Breast epithelium (tissue), 4 donors: ENCODE measurements around the gene LYRM2. TPM values are rescaled to one million over a fixed set of nuclear protein-coding genes. Genes with fewer than 3 reads are reported as not detected.

Experiments used
- DNase-seq, 2 donors: peaks; one replicate each; pipeline ENCODE4 v3.0.0-alpha.2; 2019; ENCODE audit warnings: low spot score in 2 of 2
- H3K27ac ChIP-seq, 2 donors: fragments of 200-600 bp; sonication (generic) in 1 of 2; one replicate each; pipeline ENCODE4 v1.5.1; 2016 to 2019; ENCODE audit warnings: mild to moderate bottlenecking in 1 of 2
- H3K27me3 ChIP-seq, 2 donors: fragments of 200-600 bp; sonication (generic) in 1 of 2; one replicate each; pipeline versions ENCODE4 v1.5.1 to v1.6.0; 2017 to 2019; ENCODE audit warnings: control low read depth in 1 of 2, mild to moderate bottlenecking in 1 of 2
- H3K36me3 ChIP-seq: fragments of 200-600 bp; one replicate; pipeline ENCODE4 v1.5.1; 2019
- H3K4me1 ChIP-seq, 2 donors: fragments of 200-600 bp; sonication (generic); one replicate each; pipeline ENCODE4 v1.5.1; 2016 to 2019; ENCODE audit warnings: control low read depth in 1 of 2
- H3K4me3 ChIP-seq, 3 donors: fragments of 200-600 bp; sonication (generic); 1 replicate in 2 of 3; 2 replicates in 1 of 3; pipeline ENCODE4 v1.5.1; 2016 to 2019; ENCODE audit warnings: mild to moderate bottlenecking in 3 of 3, moderate library complexity in 2 of 3
- H3K9me3 ChIP-seq, 2 donors: fragments of 200-600 bp; sonication (generic) in 1 of 2; one replicate each; pipeline ENCODE4 v1.5.1; 2016 to 2019; ENCODE audit warnings: control low read depth in 1 of 2
- CTCF ChIP-seq, 3 donors: fragments of 450-650 bp; IDR thresholded peaks; one replicate each; pipeline ENCODE4 v1.5.1; 2016 to 2017; ENCODE audit warnings: antibody characterized with exemption in 3 of 3, mild to moderate bottlenecking in 3 of 3, moderate library complexity in 3 of 3
- POLR2A ChIP-seq: fragments of 450-650 bp; IDR thresholded peaks from one replicate; pipeline ENCODE4 v1.6.1; 2016; ENCODE audit warnings: antibody characterized with exemption, mild to moderate bottlenecking, moderate library complexity
- POLR2AphosphoS5 ChIP-seq, 3 donors: sonication (generic); formaldehyde crosslinking; IDR thresholded peaks; one replicate each; pipeline ENCODE4 v1.6.1; 2017; ENCODE audit warnings: antibody characterized with exemption in 3 of 3
- intact Hi-C: fragments of 100-400 bp; cut with DNase I; formaldehyde crosslinking; loops from one replicate; pipeline ENCODE4 v1.15.1; 2023; ENCODE audit warnings: low total_unique reads
- total RNA-seq, 3 donors: library from RNA; depleted of rRNA; stranded (reverse); fragments of >200 nt; gene quantifications; one replicate each; pipeline ENCODE4 v1.1.0, GENCODE V29; 2016

LYRM2 gene
- total RNA-seq, 3 donors from 2014 or later, result 20.3 to 27.4 (median 23.2) TPM

DNA sequence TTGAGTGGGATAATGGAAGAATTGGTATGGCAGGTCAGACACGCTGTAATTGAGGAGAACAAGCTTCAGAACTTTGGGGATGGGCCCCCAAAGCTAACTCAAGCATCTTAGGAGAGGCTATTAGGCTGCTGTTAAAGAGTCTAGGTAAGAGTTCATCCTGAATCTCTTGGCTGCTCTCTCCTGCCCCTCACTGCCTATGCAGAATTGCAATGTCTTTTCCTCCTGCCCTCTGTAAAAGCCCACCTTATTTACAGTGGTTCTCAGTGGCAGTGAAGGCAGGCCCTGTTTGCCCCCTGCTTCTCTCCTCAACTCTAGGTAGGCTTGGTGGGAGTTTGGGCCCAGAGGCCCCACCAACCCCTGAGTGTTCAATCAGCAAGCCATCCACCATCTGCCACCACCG is 55.0 kb downstream of the LYRM2 start:
- Histone ChIP-seq H3K27me3 (no peaks in the 10 kb centered on the region), H3K27ac (no peak overlapping the region), H3K36me3 (no peaks in the 10 kb centered on the region), H3K9me3 (no peaks in the 10 kb centered on the region), H3K4me3 (no peak overlapping the region), H3K4me1 (no peaks in the 10 kb centered on the region)
- no peak for DNase-seq
- intact Hi-C loops, result no loop called here
- TF ChIP-seq CTCF (IDR thresholded peaks at IDR 0.05), result no peak
- no peak for TF ChIP-seq POLR2AphosphoS5 (IDR thresholded peaks at IDR 0.05)
- no peak for TF ChIP-seq POLR2A

DNA sequence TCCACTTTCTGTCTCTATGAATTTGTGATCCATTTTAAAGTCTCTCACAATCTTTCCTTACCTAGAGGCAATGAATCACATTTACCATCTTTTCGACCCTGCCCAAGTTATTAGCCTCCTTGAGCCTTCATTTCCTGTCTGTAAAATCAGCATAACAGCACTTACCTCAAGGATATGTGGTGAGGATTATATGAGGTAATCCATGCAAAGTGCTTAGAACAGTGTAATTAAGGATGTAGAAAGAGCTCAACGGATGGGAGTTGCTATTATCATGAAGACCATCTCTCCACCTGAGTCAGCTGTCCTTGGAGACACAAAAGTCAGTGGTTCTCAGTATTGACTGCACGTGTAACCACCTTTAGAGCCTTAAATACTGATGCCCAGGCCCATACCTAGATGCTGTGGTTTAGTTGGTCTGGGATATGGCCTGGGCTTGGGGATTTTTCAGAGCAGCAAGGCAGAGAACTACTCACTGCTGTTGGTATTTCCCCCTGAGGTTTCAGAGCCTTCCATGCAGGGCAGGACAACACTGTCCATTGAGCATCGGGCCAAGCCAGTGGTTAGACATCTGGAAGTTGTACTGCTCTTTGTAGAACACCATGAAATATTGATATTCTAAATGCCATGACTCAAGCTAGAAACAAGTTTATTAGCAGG is 55.8 kb downstream of the LYRM2 start:
- intact Hi-C loops, result no loop called here
- DNase-seq, result no peak

DNA sequence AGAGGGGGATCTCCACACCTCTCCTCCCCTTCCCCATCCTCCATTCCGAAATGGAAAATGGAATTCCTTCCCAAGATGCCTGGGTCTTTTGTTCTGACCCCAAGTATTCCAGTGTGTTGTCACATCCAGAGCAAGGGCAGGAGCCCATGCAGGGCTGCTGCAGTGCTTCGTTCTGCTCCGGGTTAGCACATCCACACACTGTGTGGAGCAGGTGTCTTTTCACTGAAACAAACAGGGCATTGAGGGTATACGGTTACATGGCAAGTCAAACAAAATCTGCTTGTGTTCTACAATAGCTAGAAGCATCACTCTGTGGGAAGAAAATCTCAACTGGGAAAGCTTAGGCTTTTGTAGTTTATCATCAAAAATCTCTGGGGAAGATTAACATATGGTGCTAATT is 56.9 kb downstream of the LYRM2 start:
- no peaks in the 10 kb centered on the region for H3K27me3 ChIP-seq
- DNase-seq, result no peak
- no peak overlapping the region for H3K27ac ChIP-seq
- H3K4me1 ChIP-seq, result no peaks in the 10 kb centered on the region
- H3K4me3 ChIP-seq, result no peak overlapping the region
- H3K9me3 ChIP-seq, result no peaks in the 10 kb centered on the region
- H3K36me3 ChIP-seq, result no peaks in the 10 kb centered on the region
- intact Hi-C loops, result no loop called here
- TF ChIP-seq POLR2AphosphoS5 (IDR thresholded peaks at IDR 0.05) (no peak), POLR2A (no peak), CTCF (IDR thresholded peaks at IDR 0.05) (no peak)

More for the DNA sequence above, 55.8 kb downstream of the LYRM2 start:
- Histone ChIP-seq H3K4me1 (no peaks in the 10 kb centered on the region), H3K36me3 (no peaks in the 10 kb centered on the region), H3K9me3 (no peaks in the 10 kb centered on the region), H3K27ac (no peak overlapping the region), H3K4me3 (no peak overlapping the region), H3K27me3 (no peaks in the 10 kb centered on the region)
- TF ChIP-seq POLR2A (no peak), CTCF (IDR thresholded peaks at IDR 0.05) (no peak), POLR2AphosphoS5 (IDR thresholded peaks at IDR 0.05) (no peak)

DNA sequence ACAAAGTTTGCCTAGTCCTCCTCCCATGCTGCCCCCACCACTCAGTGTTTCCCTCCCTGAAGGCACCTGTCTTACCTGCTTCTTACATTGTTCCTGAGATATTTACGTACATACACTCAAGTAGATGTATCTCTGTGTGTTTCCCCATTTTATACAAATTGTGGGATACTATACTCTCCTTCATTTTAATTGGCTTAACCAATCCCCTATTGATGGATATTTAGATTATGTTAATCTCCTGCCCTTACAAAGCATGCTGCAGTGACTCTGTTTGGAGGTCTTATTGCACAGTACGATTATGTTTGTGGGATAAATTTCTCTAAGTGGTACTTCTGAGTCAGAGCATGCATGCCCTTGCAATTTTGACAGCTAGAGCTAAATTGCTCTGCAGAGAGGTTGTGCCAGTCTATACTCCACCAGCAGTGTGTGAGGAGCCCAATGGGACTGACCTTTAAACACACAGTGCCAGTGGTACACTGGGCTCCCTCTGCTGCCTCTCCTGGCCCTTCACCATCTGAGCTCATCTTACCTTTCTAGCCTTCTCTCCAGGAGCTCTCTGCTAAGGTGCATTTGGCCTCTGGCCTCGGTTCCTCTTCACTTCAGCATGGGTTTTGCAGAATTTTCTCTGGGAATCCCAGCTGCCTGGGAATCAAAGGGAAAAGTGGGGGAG is 57.4 kb downstream of the LYRM2 start:
- intact Hi-C loops, result no loop called here
- TF ChIP-seq POLR2AphosphoS5 (IDR thresholded peaks at IDR 0.05) (no peak), CTCF (IDR thresholded peaks at IDR 0.05) (no peak), POLR2A (no peak)
- no peaks in the 10 kb centered on the region for H3K9me3 ChIP-seq
- no peak overlapping the region for H3K27ac ChIP-seq
- no peaks in the 10 kb centered on the region for H3K4me1 ChIP-seq
- no peak overlapping the region for H3K4me3 ChIP-seq
- DNase-seq, result no peak
- no peaks in the 10 kb centered on the region for H3K27me3 ChIP-seq
- H3K36me3 ChIP-seq, result no peaks in the 10 kb centered on the region

GRCh38 chr6:89575562-89575960 is 63.0 kb downstream of the LYRM2 start:
- no peak for DNase-seq
- no peaks in the 10 kb centered on the region for H3K4me1 ChIP-seq
- H3K36me3 ChIP-seq, result no peaks in the 10 kb centered on the region
- intact Hi-C loops, result no loop called here
- no peaks in the 10 kb centered on the region for H3K27me3 ChIP-seq
- no peak overlapping the region for H3K27ac ChIP-seq
- no peak for TF ChIP-seq POLR2AphosphoS5 (IDR thresholded peaks at IDR 0.05)
- no peak for TF ChIP-seq CTCF (IDR thresholded peaks at IDR 0.05)
- no peak for TF ChIP-seq POLR2A
- H3K4me3 ChIP-seq, result no peak overlapping the region
- H3K9me3 ChIP-seq, result no peaks in the 10 kb centered on the region
